Left renal cortex interstitium (tissue), 4 donors: ENCODE measurements around the gene IP6K3. TPM values are rescaled to one million over a fixed set of nuclear protein-coding genes. Genes with fewer than 3 reads are reported as not detected.

Experiments used
- DNase-seq, 4 donors: peaks; one replicate each; pipeline ENCODE4 v3.0.0-alpha.2; 2013; ENCODE audit warnings: low read depth in 4 of 4, low spot score in 2 of 4, missing footprints in 1 of 4
- polyA plus RNA-seq, 4 donors: library from polyadenylated mRNA; unstranded; fragments of 120-200 nt; gene quantifications; one replicate each; pipeline ENCODE4 v1.2.1, GENCODE V29; 2013; ENCODE audit not compliant: insufficient read length in 4 of 4

The IP6K3 gene
- polyA plus RNA-seq, 4 donors = 0.91 to 1.2 (median 0.94) TPM

DNA sequence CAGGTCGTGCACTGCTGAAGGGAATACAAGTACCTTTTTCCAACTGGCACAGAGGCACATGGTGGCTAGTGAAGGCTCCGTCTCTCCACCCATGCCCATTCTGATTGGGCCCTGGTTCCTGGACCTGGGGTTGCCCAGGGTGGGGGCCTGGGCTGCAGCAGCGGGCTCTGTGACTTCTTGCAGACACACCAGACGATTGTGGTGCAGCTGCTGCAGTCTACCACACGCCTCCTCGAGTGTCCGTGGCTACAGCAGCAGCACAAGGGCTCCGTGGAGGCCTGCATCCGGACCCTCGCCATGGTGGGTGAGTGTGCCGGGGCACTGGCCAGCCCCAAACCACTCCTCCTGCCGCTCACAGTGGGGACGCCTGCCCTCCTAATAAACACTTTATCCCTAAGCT is 64.4 kb downstream of the IP6K3 start:
- DNase-seq = no peak

DNA sequence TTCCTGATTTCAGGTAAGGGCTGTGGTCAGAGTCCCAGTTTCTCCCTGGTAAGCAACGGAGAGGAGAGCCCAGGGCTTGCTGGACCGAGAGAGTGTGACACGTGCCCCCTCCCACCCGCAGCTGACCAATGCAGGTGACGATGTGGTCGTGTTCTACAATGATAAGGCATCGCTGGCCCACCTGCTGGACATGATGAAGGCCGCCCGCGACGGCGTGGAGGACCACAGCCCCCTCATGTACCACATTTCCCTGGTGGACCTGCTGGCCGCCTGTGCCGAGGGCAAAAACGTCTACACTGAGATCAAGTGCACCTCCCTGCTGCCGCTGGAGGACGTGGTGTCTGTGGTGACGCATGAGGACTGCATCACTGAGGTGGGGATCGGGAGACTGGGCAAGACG is 66.9 kb downstream of the IP6K3 start:
- DNase-seq = no peak

- no peak for DNase-seq
These were observed 67.7 kb downstream of the IP6K3 start for GRCh38 chr6:33678932-33679490.

GRCh38 chr6:33678233-33678931 is 68.3 kb downstream of the IP6K3 start:
- no peak for DNase-seq

GRCh38 chr6:33677689-33678088 is 69.0 kb downstream of the IP6K3 start:
- no peak for DNase-seq

DNA sequence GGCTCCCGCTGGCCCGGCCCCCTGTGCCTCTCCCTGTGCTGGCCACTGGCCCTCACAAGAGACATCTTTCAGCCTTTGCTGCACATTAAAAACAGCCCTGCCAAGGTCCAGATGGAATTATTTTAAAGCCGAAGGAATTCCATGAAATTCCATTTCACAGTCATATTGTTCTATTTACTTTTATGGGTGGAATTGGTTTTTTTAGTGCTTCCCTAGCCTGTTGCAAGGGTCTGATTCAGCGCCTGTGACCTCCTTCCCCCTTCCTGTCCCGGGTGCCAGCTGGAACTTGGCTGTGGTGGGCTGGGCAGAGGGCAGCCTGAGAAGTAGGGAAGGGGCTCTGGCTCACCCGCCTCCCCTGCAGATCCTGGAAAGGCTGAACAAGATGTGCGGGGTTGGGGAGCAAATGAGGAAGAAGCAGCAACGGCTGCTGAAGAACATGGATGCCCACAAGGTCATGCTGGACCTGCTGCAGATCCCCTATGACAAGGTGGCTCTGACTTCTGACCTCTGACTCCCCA is 69.5 kb downstream of the IP6K3 start:
- DNase-seq = no peak

DNA sequence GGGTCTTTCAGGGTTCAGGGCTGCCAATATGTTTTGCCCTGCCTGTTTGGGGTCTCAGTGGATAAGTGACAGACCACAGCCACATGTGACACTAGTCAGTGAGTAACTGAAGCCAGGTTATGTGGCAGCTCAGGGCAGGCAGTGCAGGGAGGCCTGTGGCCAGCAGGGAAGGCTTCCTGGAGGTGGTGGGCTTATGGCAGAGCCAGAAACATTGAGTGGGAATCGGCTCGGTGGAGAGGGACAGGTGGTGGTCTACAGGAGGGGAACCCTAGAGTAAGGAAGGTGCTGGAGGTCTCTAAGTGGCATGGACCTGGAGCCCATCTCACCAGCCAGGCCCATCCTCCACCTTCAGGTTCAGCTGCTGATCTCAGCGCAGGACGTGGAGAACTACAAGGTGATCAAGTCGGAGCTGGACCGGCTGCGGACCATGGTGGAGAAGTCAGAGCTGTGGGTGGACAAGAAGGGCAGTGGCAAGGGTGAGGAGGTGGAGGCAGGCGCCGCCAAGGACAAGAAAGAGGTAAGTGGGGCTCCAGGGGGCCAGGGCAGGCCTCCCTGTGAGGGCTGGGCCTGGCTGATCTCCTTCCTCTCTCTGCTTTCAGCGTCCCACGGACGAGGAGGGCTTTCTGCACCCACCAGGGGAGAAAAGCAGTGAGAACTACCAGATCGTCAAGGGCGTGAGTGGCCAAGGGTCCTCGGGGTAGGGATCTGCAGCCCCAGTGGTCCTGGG is 70.1 kb downstream of the IP6K3 start:
- no peak for DNase-seq

DNA sequence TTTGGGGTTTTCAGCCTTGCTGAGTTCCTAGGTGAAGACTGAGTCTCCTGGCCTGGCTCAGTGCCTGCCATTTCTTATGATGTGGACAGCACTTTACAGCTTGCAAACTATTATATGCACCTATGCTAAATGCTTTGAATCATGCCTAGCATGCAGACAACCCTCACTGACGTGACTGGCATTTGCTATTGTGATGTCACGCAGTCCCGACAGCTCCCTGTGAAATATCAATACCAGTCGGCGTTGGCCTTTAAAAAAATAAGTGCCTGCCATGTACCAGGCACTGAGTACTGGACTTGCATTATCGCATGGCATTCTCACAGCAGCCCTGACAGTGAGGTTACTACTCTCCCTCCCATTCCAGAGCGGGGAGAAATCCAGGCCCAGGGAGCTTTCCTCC is 70.7 kb downstream of the IP6K3 start:
- no peak for DNase-seq

DNA sequence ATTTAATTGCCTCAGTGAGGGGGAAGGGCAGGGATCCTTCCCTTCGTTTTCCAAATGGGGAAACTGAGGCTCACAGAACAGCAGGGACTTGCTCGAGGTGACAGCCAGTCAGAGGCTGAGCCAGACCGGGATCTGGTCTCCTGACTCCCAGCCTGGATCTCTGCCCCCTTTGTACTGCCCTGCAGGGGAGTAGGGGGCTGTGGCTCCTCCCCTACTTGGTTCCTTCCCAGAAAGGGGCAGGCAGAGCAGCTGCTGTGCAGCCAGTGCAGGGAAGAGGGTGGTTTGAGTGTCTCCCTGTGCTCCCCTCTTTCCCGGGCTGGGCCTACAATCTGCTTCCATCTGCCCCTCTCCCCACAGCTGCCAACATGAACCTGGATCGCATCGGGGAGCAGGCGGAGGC is 72.9 kb downstream of the IP6K3 start:
- no peak for DNase-seq

DNA sequence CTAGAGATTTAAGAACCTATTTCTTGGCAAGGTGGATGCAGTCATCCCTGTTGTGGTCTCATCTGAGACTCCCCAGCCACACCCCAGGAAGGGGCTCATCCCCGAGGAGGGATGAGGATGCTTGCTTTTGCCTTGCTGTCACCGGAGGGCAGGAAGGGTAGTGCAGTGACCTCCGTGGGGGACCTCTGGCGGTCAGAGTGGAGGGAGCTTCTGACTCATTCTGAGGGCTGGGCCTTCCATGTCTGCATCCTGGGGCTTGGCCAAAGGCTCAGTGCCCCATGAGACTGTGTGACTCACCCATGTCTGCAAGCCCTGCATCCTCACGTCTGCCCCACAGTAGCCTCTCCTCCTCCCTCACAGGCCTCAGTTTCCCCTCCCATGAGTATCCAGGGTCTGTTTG is 73.9 kb downstream of the IP6K3 start:
- DNase-seq = no peak

DNA sequence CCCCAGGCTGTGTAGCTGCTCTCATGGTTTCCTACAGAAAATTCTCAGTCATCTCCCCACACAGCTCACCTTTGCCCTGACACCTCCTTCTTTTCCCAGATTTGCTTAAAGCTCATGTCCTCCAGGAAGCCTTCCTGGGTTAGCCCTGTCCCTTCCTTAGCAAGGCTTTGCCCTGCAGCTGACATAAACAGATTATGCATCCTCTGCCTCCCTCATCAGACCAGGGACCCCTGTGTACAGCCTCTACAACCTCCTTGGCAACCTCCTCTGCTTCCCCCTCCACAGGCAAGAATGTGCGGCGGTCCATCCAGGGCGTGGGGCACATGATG is 75.0 kb downstream of the IP6K3 start:
- no peak for DNase-seq

Other genes with a start within 250 kb of the IP6K3 start
- gene BAK1, start 166.6 kb downstream of the IP6K3 start, polyA plus RNA-seq = 10 to 100 TPM; 20.2 to 28.4 (median 23.2) TPM
- gene ITPR3, start 125.6 kb downstream of the IP6K3 start, polyA plus RNA-seq = 10 to 100 TPM in 1 of 4 donors, 1 to 10 TPM in 3; 7.9 to 10.4 (median 8.4) TPM
- 10 to 100 TPM; 55.9 to 87.9 (median 59.4) TPM for gene UQCC2, start 35.2 kb downstream of the IP6K3 start, polyA plus RNA-seq
- 10 to 100 TPM; 62.3 to 82.4 (median 71.2) TPM for gene LEMD2, start 42.2 kb upstream of the IP6K3 start, polyA plus RNA-seq
- gene MLN, start 57.1 kb upstream of the IP6K3 start, polyA plus RNA-seq = 1 to 10 TPM; 1.3 to 2.4 (median 1.5) TPM